GM19372 (cell line): ENCODE measurements around the gene HNF1A.

Experiments used
- ATAC-seq: cut with Tn5 transposase; IDR thresholded peaks from one replicate; pipeline ENCODE4 v1.9.1; 2021; ENCODE audit warnings: mild to moderate bottlenecking, low read depth, moderate library complexity; ENCODE audit not compliant: unreplicated experiment

Gene HNF1A

DNA sequence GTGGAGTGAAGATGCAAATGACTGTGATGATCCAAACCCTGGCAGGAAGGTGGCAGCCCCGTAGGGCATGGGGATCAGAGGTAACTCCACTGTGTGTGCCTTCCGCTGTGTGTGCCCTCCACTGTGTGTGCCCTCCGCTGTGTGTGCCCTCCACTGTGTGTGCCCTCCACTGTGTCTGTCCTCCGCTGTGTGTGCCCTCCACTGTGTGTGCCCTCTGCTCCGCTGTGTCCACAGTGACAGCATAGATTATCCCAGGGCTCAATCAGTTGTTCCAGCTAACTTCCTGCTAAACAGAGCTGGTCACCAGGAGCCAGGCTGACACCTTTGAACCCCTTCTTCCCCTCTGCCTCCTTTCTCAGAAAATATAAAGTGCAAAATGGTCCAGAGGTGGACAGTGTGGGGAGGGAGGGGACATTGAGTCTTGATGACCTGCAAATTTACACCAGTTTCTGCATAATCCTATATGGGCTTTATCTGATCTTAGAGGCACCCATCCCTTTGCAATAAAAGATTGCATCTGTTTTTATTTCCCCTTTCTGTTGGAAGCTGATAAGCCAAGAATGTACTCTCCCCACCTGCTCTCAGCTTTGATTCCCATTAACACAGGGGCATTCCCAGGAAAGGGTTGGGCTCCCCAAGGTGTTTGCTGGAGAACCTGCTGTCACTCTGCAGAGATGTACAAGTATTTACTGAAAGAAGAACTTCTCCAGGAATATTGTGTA, 21.6 kb upstream of the HNF1A start:
- no peak for ATAC-seq

DNA sequence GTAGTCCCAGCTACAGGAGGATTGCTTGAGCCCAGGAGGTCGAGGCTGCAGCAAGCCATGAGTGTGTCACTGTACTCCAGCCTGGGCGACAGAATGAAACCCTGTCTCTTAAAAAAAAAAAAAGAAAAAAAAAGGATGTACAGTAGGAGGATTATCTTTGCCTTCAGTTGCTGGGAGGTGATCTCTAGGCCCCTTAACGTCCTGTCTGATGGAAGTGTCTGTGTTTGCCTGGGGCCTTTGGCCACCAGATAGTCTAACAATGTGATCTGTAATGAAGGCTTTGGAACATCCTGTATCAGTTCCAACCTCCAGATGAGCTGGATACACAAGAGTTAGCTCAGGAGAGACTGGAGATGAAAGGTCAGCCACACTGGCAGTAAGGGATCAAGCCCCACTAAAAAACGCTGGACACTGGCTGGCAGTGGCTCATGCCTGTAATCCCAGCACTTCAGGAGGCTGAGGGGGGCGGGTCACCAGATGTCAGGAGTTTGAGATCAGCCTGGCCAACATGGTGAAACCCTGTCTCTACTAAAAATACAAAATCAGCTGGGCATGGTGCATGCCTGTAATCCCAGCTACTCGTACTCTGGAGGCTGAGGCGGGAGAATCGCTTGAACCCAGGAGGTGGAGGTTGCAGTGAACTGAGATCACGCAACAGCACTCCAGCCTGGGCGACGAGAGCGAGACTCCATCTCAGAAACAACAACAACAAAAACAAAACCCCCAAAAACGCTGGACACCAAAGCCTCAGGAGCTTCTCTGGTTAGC, 19.0 kb upstream of the HNF1A start:
- ATAC-seq: no peak

DNA sequence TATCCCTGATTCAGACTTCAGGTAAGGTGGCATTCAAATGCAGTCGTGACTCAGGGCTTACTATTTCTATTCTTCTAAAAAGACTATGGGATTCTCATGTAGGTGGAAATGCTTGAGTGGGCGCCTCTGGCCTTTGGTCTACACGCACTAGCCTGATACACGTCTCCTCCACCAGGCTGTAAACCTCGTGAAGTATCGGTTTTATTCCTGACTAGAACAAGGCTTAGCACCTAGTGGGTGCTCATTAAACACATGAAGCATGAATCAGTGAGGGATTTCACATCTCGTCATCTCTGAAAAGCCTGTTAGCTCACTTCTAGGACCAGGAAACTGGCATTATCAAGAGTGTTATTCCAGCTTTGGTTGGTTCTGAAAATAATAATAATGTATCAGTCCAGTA, 17.7 kb upstream of the HNF1A start:
- ATAC-seq: no peak

DNA sequence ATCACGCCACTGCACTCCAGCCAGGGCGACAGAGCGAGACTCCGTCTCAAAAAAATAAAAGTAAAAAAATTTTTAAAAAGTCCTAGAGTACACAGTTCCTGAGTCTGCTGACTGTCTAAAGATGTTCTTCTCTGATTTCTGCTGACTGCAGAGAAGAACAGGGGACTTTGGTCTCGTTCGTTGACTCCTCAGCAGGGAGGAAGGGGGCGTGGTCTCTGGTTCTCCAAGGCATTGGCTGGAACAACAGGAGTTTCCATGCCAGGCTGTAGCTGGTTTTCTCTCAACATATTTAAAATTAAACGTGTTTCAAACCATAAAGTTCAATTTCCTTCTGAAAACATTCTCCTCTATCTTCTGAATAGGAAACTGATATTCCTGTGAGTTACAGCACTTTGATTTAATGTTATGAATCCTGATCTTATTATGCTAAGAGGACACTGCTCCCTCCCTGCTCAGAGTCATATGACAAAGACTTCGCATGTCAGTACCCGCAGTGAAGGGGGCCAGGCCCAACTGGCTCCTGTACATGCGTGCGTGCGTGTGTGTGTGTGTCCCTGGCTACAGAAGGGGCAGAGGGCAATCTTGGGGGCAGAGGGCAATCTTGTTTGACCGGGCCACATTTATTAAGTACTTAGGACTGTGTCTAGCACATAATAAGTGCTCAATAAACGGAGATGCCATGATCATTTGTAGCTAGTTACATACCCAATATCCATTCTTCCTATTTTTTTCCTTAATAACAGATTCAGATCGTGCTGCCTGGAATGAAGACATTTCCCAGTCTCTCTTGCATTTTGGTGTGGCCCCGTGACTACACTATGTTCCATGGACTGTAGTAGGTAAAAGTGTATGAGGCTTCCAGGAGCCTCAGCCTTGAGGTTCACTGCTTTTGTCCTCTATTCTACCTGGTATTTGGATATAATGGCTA, 16.5 kb upstream of the HNF1A start:
- no peak for ATAC-seq

DNA sequence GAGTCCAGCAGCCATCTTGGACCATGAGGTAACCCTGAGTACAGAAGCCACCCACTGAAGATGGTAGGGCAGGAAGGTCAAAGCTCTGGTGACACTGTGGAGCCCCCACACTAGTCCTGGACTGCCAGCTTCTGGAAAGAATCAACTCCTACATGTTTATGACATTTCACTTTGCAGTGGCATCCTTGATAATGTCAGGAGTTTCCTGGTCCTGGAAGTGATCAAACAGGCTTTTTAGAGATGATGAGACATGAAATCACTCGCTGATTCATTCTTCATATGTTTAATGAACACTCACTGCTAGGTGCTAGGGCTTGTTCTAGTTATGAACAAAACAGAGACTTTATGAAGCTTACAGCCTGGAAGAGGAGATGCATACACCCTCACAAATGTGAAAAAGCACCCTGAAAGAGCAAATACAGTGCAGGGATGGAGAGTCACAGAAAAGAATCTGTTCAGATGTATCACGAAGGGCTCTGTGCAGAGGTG, 15.8 kb upstream of the HNF1A start:
- no peak for ATAC-seq

DNA sequence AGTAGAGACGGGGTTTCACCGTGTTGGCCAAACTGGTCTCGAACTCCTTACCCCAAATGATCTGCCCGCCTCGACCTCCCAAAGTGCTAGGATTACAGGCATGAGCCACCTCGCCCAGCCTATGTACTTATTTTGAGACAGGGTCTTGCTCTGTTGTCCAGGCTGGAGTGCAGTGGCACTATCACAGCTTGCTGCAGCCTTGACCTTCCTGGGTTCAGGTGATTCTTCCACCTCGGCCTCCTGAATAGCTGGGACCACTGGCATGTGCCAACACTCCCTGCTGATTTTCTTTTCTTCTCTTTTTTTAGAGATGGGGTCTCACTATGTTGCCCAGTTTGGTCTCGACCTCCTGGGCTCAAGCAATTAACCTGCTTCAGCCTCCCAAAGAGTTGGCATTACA, 14.0 kb upstream of the HNF1A start:
- ATAC-seq: no peak

DNA sequence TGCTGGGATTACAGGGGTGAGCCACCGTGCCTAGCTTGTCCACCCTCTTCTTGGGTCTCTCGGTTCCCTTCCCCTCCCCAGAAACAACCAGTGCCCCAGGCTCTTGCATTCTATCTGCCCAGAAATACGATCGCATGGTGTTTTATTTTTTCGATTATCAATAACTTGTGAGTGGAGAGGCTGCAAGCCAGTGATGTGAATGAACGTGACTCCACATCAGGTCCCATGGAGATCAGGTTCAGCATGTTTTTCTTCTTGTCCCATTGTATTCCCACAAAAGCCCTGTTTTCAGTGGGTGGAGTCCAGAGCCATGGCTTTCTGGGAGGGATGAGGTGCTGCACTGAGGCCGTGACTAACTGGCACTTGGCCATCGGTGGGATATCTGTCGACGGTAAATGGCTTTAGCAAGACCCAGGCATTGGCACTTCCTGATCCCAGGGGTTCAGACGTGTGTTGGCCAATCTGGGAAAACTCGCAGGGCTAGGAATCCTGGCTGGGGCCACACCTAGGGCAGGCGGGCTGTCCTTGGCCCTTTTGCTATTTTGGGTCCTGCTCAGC, 12.7 kb upstream of the HNF1A start:
- no peak for ATAC-seq

DNA sequence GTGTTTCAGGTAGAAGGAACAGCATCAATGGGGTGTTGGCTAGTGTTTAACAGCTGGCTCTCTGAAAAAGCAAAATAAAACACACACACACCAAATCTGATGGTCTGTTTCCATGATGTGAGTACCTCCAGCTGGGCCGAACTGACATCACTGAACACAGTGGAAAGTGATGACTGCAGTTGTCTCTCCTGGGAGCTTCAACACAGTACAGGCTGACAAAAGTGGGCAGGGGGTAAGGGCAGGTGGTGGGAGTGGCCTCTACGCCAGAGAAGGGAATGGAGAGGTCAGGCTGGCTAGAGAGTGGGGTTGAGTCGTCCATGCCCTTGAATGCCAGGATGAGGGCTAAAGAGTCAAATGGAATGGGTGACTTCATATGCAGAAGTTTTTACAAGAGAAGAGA, 8.0 kb upstream of the HNF1A start:
- no peak for ATAC-seq

DNA sequence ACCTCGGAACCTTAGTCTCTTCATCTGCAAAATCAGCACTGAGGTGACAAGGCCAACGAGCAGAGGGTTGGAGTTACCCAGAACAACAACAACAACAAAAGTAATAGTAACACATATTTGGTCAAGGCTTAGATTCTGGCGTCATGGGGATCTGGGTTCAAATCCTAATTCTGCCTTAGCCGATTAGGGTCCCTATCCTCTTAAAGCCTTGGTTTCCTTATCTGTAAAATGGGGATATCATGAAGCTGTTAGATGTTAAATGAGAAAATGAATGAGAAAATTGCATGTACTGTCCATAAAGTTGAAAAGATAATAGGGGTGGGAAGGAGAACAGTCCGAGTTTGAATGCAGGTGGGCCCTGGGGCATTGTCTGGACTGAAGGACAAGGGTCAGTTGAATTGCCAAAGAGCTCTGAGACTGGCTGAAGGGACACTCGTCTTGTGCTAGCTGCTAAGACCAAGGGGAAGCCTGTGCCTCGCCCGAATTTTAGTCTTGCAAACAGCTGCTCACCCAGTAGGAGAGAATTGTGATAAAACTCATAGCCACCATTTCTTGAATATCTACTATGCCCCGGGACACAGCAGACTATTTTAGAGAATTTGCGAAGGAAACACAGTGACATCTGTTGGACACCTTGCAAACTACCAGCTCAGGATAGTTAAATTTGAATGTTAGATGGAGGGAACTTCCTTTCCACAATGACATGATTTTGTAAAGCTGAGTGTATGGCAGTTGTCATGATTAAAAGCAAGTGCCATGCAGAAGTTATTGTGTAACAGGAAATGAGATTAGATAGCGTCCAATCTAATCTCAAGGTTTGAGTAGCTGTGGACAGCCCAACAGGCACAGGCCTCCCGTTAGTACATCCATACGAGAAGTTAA, 6.8 kb upstream of the HNF1A start:
- no peak for ATAC-seq

DNA sequence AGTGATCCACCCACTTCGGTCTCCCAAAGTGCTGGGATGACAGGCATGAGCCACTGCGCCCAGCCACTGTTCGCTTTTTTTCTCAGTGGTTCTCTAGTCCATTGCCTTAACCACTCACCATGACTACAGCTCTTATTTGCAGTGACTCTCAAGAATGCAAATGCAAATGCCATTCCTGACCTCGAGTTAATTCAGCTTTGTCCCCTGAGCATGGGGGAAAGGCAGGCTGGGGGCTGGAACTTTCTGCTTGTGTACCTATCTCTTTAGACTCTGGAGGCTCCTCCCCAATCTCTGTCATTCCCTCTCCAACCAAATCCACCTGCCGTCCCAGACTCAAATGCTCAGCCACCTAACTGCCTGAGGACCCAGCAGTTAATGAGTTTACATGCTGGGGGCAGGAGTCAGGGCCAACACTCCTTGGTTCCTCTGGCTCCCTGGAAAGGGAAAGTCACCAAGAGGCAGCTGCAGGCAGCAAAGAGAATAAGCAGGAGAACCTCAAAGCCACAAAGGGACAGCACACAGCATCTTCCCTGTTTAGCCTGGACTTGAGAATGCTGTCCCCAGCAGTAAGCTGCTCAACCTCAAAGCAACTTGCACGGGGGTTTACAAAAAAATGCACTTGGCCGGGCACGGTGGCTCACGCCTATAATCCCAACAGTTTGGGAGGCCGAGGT, 5.3 kb upstream of the HNF1A start:
- ATAC-seq: no peak

DNA sequence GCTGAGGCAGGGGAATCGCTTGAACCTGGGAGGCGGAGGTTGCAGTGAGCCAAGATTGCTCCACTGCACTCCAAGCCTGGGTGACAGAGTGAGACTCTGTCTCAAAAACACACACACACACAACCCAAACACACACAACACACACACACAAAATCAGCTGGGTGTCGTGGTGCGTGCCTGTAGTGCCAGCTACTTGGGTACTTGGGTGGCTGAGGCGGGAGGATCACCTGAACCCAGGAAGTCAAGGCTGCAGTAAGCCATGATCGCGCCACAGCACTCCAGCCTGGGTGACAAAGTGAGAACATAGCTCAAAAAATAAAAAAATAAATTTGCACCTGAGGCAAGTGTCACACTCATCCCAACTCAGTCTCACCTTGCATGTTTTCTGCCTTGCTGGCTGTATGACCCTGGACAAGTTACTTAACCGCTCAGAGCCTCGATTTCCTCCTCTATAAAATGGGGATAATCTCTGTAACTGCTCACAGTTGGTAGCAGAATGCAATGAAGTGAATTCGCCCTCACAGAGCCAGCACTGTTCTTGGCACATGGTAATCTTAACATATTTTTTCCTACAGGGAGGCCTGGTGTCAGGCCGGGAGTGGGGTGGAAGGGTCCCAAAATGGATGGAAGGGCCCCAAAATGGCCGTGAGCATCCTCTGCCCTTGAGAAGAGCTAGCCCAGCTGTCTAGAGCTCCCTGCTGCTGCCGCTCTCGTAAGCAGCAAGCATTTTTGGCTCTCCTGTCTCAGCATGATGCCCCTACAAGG, 630 bp upstream of the HNF1A start:
- no peak for ATAC-seq

DNA sequence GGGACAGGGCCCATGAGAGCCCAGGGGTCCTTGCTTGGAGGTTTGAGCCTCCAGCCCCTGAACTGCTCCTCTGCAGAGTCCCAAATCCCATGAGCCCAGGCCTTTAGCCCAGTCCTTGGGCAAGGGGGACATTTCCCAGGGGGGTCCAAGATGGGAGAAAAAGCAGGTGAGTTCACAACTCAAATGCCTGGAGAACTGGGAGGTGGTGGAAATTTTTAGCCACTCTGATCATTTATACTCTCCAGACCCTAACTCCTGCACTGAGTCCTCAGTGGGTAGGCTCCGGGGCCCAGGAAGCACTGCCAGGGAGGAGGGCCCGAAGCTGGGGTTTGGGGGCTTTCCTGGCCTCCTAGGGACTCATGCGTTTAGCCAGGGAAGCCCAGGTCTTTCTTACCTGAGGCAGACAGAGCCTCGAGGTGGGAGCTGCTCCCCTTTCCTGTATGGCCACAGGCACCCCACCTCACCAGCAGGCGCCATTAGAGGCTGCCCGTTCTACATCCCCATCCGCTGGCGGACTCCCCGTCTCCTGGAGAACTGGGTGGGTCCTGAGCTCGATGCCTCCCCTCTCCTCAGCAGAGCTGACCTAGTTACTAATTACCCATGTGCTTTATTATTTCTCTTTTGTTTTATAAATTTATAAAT, 998 bp downstream of the HNF1A start:
- ATAC-seq: no peak

DNA sequence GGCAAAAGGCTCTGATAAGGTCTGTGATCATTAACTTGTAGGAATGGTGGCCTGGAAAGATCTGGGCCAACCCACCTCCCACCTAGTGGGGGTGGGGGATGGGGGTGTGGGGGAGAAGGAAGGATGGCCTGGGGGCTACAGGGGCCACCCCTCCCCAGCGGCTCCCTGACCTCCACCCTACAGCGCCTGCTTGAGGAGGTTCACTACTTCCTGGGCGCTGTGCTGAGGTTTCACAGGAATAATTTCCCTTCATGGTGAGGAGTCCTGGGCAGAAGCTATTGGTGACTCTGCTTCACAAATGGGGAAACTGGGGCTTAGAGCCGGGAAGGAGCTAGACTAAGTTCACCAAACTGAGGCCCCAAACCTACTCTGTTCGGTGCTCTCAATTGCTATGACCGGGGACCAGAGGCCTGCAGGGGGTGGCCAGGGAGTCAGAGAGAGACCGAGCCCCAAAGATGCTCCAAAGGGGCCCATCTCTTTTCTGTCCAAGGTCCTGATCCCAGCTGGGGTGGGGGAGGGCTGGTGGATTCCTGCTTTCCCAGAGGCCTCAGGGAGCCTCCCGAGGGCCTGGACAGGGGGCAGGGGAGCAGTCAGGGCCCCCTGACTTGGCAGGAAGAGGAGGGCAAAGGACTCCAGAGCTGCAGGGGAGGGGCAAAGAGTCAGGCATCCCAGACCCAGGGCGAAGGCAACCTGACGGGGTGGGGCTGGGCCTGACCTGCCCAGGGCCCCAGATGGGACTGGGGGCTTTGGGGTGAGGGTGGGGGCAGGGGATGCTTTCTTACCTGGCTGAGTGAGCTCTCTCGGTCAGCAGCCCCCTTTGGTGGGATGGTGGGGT, 1.7 kb downstream of the HNF1A start:
- no peak for ATAC-seq

DNA sequence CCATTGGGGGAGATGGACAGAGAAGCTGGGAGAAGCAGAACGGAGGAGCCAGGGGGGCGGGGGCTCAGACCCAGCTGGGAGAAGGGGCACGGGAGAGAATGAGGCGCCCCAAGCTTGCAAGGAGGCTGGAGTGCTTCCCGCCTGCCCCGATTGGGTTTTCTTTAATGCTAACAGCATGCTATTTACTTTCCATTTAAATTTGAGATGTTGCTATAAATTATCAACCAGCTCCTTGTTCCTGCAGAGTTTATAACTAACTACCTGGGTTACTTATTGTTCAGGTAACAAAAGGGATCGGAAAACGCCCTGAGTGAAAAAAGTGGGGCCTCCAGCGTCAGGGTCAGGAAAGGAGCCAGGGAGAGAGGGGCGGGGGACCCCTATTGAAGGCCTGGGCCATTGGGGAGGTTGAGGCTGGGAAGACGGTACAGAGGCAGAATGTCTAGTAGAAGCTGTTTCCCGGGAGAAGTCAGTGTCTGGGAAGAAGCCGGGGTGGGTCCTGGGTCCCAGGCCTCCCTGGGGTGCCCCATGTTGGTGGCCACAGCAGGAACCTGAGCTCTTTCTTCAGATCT, 2.5 kb downstream of the HNF1A start:
- no peak for ATAC-seq

DNA sequence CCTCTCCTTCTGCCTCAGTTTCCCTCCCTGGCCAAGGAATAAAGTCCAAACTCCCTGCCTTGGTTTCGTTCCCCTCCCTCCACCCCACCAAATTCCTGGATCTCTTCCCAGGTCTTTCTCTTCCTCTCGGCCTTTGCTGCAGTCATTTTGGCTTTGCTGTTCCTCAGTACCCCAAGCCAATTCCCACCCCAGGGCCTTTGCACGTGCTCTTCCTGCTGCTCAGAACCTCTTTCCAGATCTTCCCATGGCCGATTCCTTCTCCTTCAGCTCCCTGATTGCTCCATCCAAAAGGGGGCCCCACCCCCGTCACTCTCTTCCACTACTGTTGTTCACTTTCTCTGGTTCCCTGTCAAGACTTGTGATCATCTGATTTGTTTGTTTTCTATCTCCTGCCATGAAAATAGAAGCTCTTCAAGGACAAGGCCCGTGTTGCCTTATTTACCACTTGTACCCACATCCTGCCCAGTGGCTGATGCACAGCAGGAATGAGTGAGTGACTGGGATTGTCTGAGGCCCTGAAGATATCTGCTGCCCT, 3.1 kb downstream of the HNF1A start:
- ATAC-seq: no peak

DNA sequence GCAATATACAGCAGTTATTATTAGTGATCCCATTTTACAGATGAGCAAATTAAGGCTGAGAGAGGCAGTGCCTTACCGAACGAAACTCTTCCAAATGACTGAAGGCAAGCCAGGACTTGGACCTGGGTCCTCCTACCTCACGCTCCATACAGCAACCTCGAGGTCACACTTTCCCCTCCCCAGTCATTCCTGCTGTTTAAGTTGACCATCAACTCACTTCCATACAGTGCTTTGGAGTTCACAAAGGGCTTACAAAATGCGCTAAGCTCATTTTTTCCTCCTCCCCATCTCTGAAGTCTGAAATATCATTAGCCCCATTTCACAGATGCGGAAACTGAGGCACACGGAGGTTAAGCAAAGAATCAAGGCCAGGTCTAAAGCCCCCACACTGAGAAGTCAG, 4.3 kb downstream of the HNF1A start:
- no peak for ATAC-seq

DNA sequence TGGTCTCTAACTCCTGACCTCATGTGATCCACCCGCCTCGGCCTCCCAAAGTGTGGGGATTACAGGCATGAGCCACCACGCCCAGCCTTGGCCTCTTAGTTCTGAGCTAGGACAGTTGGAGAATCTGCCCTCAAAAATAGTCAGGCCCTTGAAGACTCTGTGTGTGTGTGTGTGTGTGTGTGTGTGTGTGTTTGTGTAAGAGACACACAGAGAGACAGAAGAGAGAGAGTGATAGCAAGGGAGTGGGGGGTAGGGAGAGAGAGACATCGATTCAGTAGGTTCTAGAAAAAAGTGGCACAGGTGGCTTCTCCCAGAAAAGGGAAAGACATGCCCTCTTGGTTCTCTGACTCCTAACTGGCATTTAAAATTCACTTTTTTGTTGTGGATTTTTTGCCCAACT, 5.4 kb downstream of the HNF1A start:
- no peak for ATAC-seq
